ENCODE measurements around the gene BDH1.

The BDH1 gene

GRCh38 chr3:197504641-197505121 is 51.1 kb downstream of the BDH1 start:
- no peak for DNase-seq

- no peak for DNase-seq
Measured at GRCh38 chr3:197504229-197504628, 51.5 kb downstream of the BDH1 start.

DNA sequence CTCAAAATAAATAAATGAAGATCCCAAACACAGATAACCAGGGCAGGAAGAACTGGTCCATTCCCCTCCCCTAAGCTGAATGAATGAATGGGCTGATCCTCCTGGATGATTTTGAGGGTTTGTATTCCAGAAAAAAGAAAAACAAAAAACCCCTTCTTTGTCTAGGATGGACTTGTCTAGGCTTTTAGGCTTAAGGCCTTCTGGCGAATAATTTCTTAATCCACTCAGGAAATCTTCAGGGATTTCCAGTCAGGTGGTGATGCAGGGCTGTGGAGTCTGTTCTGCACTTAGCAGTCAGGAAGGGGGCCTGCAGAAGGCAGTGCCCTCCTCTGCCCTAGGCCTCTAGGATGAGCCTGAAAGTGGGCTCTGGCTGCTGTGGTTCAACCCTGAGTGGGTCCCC is 52.1 kb downstream of the BDH1 start:
- DNase-seq, result no peak

- DNase-seq, result peak; percentile 54 to 87
Measured at GRCh38 chr3:197501879-197502620, 53.7 kb downstream of the BDH1 start.

DNA sequence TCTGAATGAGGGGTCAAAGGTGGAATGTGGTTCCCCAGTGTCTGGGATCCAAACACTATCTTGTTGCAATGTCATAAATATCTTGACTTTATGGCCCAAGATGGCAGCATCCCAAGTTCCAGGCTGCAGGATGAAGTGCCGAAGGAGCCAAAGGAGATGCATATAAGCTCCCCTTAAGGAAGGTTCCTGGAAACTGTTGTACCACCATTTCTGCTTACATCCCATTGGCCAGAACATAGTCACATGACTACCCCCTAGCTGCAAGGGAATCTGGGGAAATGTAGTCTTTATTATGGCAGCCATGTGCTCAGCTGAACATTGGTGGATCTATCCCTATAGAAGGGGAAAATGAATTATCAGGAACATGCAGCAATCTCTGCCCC is 54.3 kb downstream of the BDH1 start:
- peak in 1 of 2 experiments; percentile 54 for DNase-seq

GRCh38 chr3:197500812-197501211 is 55.0 kb downstream of the BDH1 start:
- DNase-seq, result no peak

GRCh38 chr3:197499427-197499826 is 56.3 kb downstream of the BDH1 start:
- DNase-seq, result no peak

- DNase-seq, result no peak
Measured at GRCh38 chr3:197498499-197499241, 57.1 kb downstream of the BDH1 start.

GRCh38 chr3:197496746-197497125 is 59.0 kb downstream of the BDH1 start:
- DNase-seq, result no peak

DNA sequence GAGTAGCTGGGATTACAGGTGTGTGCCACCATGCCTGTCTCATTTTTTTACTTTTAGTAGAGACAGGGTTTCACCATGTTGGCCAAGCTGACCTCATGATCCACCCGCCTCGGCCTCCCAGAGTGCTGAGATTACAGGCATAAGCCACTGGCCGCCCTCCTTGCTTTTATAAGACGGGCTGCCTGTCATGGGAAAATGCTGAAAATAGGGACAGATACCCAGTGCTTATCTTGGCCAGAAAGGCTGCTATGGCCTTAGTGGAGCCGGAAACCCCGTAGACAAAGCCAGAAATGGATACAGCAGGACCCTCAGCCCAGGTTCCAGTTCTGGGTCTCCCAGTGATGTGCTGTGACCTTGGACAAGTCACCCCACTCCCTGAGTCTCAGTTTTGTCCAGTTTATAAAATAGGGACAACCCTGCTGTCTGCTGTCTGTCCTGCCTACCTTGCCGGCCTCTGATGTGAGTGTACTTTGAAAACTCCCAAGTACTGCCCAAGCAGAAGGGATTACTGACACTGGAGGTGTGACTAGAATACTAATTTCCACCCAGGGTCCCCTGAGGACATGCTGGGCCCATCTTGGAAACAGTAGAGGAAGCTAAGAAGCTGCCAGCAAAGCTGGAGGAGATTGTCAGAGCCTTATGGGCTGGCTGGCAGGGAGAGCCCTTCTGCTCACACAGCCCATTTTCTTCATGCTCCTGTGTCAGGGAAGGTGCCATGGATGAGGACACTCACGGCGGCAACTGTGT is 59.6 kb downstream of the BDH1 start:
- DNase-seq, result peak in 1 of 2 experiments; percentile 59

GRCh38 chr3:197495499-197495898 is 60.3 kb downstream of the BDH1 start:
- DNase-seq, result no peak

DNA sequence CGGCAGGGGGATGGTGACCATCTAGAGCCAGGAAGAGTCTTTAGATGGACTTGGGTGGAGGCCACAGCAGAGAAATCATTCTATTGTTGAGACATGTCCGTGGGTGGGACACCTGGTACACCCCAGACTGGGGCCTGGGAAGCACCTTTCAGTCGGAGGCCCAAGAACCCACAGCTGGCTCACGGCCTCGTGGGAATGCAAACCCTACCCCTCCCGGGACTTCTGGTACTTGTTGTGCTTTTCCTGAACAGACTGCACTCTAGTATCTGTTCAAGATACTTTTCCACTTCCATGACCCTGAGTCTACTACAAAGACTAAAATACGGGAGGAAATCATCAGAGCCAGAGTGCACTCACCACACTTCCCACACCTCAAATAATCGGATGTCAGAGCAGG is 60.7 kb downstream of the BDH1 start:
- DNase-seq, result no peak

DNA sequence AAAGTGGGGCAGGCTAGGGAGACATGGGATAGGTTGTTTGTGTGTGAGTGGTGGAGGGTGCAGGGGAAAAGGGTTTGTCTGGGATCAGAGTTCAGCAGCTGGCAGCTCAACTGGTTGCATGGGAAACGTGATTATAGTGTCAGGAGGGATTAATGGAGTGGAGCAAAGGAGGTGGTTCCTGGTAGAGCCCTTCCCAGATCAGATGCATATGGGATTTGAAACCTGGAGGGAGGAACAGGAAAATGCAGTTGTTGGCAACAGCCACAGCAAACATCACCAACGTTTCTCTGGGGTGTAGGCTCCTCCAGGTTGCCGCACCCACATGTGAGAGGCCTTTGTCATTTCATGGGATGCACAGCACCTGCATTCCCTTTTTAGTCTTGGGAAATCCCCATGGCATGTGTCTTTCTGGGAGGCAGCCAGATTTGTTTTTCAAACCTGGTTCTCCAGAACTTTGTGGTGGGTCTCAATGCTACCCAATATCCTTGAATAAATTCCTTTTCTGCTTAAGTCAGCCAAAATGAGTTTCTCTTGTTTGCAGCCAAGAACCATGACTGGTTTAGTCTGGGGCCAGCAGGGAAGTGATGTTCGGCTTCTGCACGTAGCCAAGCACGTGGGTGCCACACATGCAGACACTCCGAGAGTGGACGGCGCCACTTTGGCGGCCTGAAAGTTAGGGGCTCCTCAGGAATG is 61.3 kb downstream of the BDH1 start:
- DNase-seq, result no peak

- no peak for DNase-seq
Measured at GRCh38 chr3:197493049-197493448, 62.7 kb downstream of the BDH1 start.

GRCh38 chr3:197491923-197492664 is 63.7 kb downstream of the BDH1 start:
- DNase-seq, result no peak

DNA sequence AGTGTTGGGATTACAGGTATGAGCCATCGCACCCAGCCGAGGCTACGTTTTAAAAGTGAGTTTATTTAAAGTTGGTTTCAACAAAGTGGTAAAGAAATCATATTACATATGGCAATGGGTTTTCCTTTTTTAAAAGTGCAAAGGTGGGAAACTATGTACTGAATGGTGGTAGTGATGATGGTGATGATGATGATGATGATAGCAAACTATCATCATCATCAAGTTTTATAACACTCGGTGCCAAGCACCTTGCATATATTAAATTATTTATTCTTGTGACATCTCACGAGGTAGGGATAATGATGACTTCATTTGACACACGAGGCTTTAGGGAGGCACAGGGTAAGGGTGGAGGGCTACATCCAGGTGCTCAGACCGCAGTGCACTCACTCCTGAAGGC is 64.3 kb downstream of the BDH1 start:
- no peak for DNase-seq

DNA sequence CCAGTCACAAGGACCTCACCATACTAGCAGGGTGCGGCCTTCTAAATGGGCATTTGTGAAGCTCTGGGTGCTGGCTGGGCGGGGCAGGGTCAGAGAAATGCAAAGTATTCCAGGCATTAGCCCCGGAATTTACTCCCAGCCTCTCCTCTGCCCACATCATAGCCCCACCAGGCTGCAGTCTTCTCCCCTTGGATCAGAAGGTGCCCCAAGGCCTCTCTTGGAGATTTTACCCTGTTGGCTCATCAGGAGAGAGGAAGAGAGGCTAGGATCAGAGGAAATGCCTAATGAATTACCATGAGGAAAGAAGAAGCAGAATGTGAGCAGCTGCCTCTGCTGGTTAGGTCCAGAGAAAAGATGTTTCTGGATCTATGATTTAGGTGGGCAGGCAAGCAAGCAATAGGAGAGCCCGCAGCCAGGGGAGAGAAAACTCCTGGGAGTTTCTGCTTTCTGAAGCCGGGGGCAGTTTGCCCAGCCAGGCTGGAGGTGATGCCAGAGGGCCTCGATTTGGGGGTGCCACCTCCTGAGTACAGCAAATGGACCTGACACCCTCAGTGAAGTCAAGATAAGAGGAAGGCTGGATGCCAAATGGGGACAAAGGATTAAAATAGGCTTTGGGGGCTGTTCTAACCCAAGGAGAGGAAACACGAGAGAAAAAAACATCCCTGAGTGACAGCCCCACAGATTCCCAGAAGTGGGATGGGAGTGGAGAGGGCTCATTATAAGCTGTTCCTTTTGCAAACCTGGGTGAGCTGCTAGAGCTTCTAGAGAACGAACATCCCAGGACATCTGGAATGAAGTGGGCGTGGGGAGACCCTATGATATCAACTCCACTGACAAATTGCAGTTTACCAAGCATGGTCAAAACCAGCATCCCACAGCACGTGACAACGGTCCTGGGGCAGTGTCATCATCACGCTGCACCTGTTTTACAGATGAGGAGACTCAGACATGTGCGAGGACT is 65.4 kb downstream of the BDH1 start:
- DNase-seq, result no peak

GRCh38 chr3:197487911-197488391 is 67.8 kb downstream of the BDH1 start:
- peak in 1 of 2 experiments; percentile 77 for DNase-seq

DNA sequence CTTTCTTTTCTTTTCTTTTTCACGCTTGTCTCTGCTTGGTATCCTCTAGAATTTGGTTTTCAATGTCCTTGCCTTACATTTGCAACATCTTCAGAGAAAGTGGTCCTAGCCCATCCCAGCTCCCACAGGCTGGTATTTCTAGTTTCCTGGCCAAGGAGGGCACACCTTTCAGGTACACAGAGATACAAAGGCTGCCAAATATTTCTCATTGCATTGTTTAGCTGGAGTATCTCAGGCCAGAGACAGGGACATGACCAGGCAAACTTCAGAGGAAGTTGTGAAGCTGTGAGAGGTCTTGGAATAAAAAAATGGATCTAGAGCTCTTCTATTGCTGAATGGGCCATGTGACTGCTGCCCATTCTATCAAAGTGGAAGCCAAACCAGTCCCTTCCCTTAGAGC is 68.9 kb downstream of the BDH1 start:
- DNase-seq, result no peak

DNA sequence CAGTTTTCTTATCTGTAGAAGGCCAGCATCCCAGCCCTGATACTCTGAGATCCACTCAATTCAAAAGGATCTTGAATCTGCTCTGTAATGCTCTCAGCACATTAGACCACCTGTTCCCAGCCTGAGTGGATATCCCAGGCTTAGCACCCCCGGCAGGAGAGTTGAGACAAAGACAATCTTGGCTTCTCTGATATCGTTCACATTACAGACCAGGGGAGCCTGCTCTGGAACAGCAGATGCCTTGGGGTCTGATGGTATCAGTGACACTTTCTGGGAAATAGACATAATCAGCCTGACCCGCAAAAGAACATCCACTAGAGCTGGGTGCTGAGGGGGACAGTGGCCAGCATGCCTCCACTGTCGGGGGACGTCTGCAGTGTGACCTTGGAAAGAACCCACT is 70.6 kb downstream of the BDH1 start:
- DNase-seq, result no peak
